SK-N-SH treated with all-trans-retinoic acid at 6 μM for 48 hours (cell line): ENCODE measurements around the gene CDK4.

Experiments
- ATAC-seq: fragments of 200-7000 bp; cut with Tn5 transposase; 3 replicates; pipeline ENCODE4 v1.9.1; 2020; ENCODE audit warnings: mild to moderate bottlenecking, moderate library complexity
- ARNTL ChIP-seq: fragments of 450-650 bp; formaldehyde crosslinking; IDR thresholded peaks from 2 replicates; pipeline ENCODE4 v1.5.0; 2020; ENCODE audit warnings: low read depth, mild to moderate bottlenecking, moderate library complexity, borderline replicate concordance
- BACH2 ChIP-seq: fragments of 250-450 bp; sonication (Bioruptor Pico); IDR thresholded peaks from 2 replicates; pipeline ENCODE4 v1.9.0; 2021; ENCODE audit warnings: mild to moderate bottlenecking, borderline replicate concordance
- CREB5 ChIP-seq: fragments of 250-450 bp; sonication (Bioruptor Pico); IDR thresholded peaks from 2 replicates; pipeline ENCODE4 v1.5.1; 2020; ENCODE audit warnings: low read depth, mild to moderate bottlenecking, moderate library complexity
- CSDC2 ChIP-seq: fragments of 250-450 bp; sonication (Bioruptor Pico); IDR thresholded peaks from 2 replicates; pipeline ENCODE4 v1.5.0; 2020; ENCODE audit warnings: mild to moderate bottlenecking, moderate library complexity
- ESRRG ChIP-seq: fragments of 250-450 bp; sonication (Bioruptor Pico); IDR thresholded peaks from 2 replicates; pipeline ENCODE4 v1.6.1; 2021; ENCODE audit warnings: mild to moderate bottlenecking
- GLIS3 ChIP-seq: fragments of 250-450 bp; sonication (Bioruptor Pico); IDR thresholded peaks from 2 replicates; pipeline ENCODE4 v1.5.0; 2020; ENCODE audit warnings: mild to moderate bottlenecking, moderate library complexity
- ISL1 ChIP-seq: fragments of 250-450 bp; sonication (Bioruptor Pico); IDR thresholded peaks from 2 replicates; pipeline ENCODE4 v2.1.2; 2022; ENCODE audit warnings: mild to moderate bottlenecking, moderate library complexity
- OSR1 ChIP-seq: fragments of 250-450 bp; sonication (Bioruptor Pico); IDR thresholded peaks from 2 replicates; pipeline ENCODE4 v1.8.0; 2022; ENCODE audit warnings: moderate library complexity, mild to moderate bottlenecking, inconsistent platforms
- POU6F1 ChIP-seq: fragments of 250-450 bp; sonication (Bioruptor Pico); IDR thresholded peaks from 2 replicates; pipeline ENCODE4 v1.8.0; 2021; ENCODE audit warnings: low read depth, mild to moderate bottlenecking, moderate library complexity, borderline replicate concordance
- PPARA ChIP-seq: fragments of 250-450 bp; sonication (Bioruptor Pico); IDR thresholded peaks from 2 replicates; pipeline ENCODE4 v1.5.0; 2020; ENCODE audit warnings: mild to moderate bottlenecking, borderline replicate concordance
- RARB ChIP-seq: fragments of 250-450 bp; sonication (Bioruptor Pico); IDR thresholded peaks from 2 replicates; pipeline ENCODE4 v1.8.0; 2021; ENCODE audit warnings: mild to moderate bottlenecking, moderate library complexity
- SNAI2 ChIP-seq: fragments of 250-450 bp; sonication (Bioruptor Pico); IDR thresholded peaks from 2 replicates; pipeline ENCODE4 v1.5.0; 2020; ENCODE audit warnings: mild to moderate bottlenecking, moderate library complexity
- TCF4 ChIP-seq: fragments of 250-450 bp; sonication (Bioruptor Pico); IDR thresholded peaks from 2 replicates; pipeline ENCODE4 v1.8.0; 2021; ENCODE audit warnings: mild to moderate bottlenecking, moderate library complexity, borderline replicate concordance
- TOX ChIP-seq: fragments of 250-450 bp; sonication (Bioruptor Pico); IDR thresholded peaks from 2 replicates; pipeline ENCODE4 v1.8.0; 2021; ENCODE audit warnings: mild to moderate bottlenecking, moderate library complexity, borderline replicate concordance
- TSHZ2 ChIP-seq: fragments of 250-450 bp; sonication (Bioruptor Pico); IDR thresholded peaks from 2 replicates; pipeline ENCODE4 v1.5.0; 2020; ENCODE audit warnings: mild to moderate bottlenecking, moderate library complexity
- ZC3H10 ChIP-seq: fragments of 250-450 bp; sonication (Bioruptor Pico); IDR thresholded peaks from 2 replicates; pipeline ENCODE4 v1.5.1; 2021; ENCODE audit warnings: mild to moderate bottlenecking, moderate library complexity
- ZFP3 ChIP-seq: fragments of 250-450 bp; sonication (Bioruptor Pico); IDR thresholded peaks from 2 replicates; pipeline ENCODE4 v1.5.0; 2020; ENCODE audit warnings: mild to moderate bottlenecking, moderate library complexity
- ZFP30 ChIP-seq: fragments of 450-650 bp; formaldehyde crosslinking; IDR thresholded peaks from 2 replicates; pipeline ENCODE4 v1.5.0; 2022; ENCODE audit warnings: mild to moderate bottlenecking, moderate library complexity
- ZNF565 ChIP-seq: fragments of 450-650 bp; formaldehyde crosslinking; conservative IDR thresholded peaks from 2 replicates; pipeline ENCODE4 v1.5.0; 2020; ENCODE audit warnings: low read depth, mild to moderate bottlenecking, moderate library complexity
- ZNF70 ChIP-seq: fragments of 450-650 bp; formaldehyde crosslinking; IDR thresholded peaks from 2 replicates; pipeline ENCODE4 v1.5.0; 2020; ENCODE audit warnings: mild to moderate bottlenecking, moderate library complexity
- ZNF8 ChIP-seq: fragments of 450-650 bp; formaldehyde crosslinking; IDR thresholded peaks from 2 replicates; pipeline ENCODE4 v1.5.0; 2020; ENCODE audit warnings: mild to moderate bottlenecking, moderate library complexity

CDK4 gene

GRCh38 chr12:57781244-57781643, 29.1 kb upstream of the CDK4 start:
- TF ChIP-seq CREB5 (CRISPR knock-in tag), result no peak
- ATAC-seq, result no peak

GRCh38 chr12:57780284-57780897, 28.3 kb upstream of the CDK4 start:
- ATAC-seq, result no peak
- TF ChIP-seq SNAI2 (CRISPR knock-in tag), result no peak
- no peak for TF ChIP-seq CSDC2 (CRISPR knock-in tag)
- TF ChIP-seq, all 23 proteins: peak for 0

- TF ChIP-seq ZFP30 (CRISPR knock-in tag) (no peak), POU6F1 (no peak), ZNF70 (CRISPR knock-in tag) (no peak), ARNTL (CRISPR knock-in tag) (no peak), CREB5 (CRISPR knock-in tag) (no peak), TOX (CRISPR knock-in tag) (no peak), ZFP3 (no peak), ESRRG (CRISPR knock-in tag) (no peak), OSR1 (CRISPR knock-in tag) (no peak), TSHZ2 (CRISPR knock-in tag) (no peak), ZC3H10 (CRISPR knock-in tag) (no peak), ZNF8 (CRISPR knock-in tag) (no peak), ZNF565 (CRISPR knock-in tag) (no peak), SNAI2 (CRISPR knock-in tag) (no peak), CSDC2 (CRISPR knock-in tag) (no peak), RARB (CRISPR knock-in tag) (no peak)
- ATAC-seq, result no peak
These were observed 27.6 kb upstream of the CDK4 start for GRCh38 chr12:57779736-57780135.

GRCh38 chr12:57777911-57778310, 25.8 kb upstream of the CDK4 start:
- ATAC-seq, result no peak

GRCh38 chr12:57777367-57777766, 25.3 kb upstream of the CDK4 start:
- no peak for TF ChIP-seq ZNF70 (CRISPR knock-in tag)
- TF ChIP-seq PPARA (CRISPR knock-in tag), result no peak
- TF ChIP-seq BACH2, result no peak
- TF ChIP-seq ZNF565 (CRISPR knock-in tag), result no peak
- TF ChIP-seq ZFP30 (CRISPR knock-in tag), result no peak
- no peak for TF ChIP-seq ZC3H10 (CRISPR knock-in tag)
- ATAC-seq, result no peak

More at GRCh38 chr12:57777911-57778310, 25.8 kb upstream of the CDK4 start:
- TF ChIP-seq ISL1 (CRISPR knock-in tag), result no peak
- no peak for TF ChIP-seq ZFP3
- TF ChIP-seq ZC3H10 (CRISPR knock-in tag), result no peak
- TF ChIP-seq, all 23 proteins: peak for 0

- ATAC-seq, result no peak
- TF ChIP-seq ZNF8 (CRISPR knock-in tag) (no peak), GLIS3 (CRISPR knock-in tag) (no peak), POU6F1 (no peak), TCF4 (no peak), ZFP3 (no peak), ZNF70 (CRISPR knock-in tag) (no peak), TSHZ2 (CRISPR knock-in tag) (no peak)
These were observed 24.1 kb upstream of the CDK4 start for GRCh38 chr12:57776247-57776587.
